ENCODE measurements around the gene PCK2. TPM values are rescaled to one million over a fixed set of nuclear protein-coding genes. Genes with fewer than 3 reads are reported as not detected.

The PCK2 gene
- total and polyA plus RNA-seq, 2 of the 8 experiments (the other 6 are each of a cell fraction or from before 2014, with no cell fraction given) = 81.9 to 115 TPM

- TF ChIP-seq CHD7 (IDR thresholded peaks at IDR 0.05; ENCODE audit: insufficient replicate concordance, low read length) (no peak), CTCF (IDR thresholded peaks at IDR 0.05; ENCODE audit: control extremely low read depth in 1 of 3, insufficient read depth in 1 of 3, low read depth in 1 of 3, low read length in 3 of 3) (no peak), TCF12 (IDR thresholded peaks at IDR 0.05; ENCODE audit: low read depth, low read length) (no peak), SRF (IDR thresholded peaks at IDR 0.05; ENCODE audit: low read depth, low read length) (no peak), HDAC6 (IDR thresholded peaks at IDR 0.05; ENCODE audit: low read depth, low read length) (no peak), SP4 (IDR thresholded peaks at IDR 0.05; ENCODE audit: low read length) (no peak)
Measured at GRCh38 chr14:24127673-24128072, 33.6 kb downstream of the PCK2 start (continued).

Measured in H1 (cell line).